Activated CD8-positive, alpha-beta memory T cell treated with anti-CD3 and anti-CD28 coated beads for 48 hours (primary cell): ENCODE measurements around the gene SLC29A4.
"Not testable (repeated sequence)": the region's sequence is repeated elsewhere in the genome, so short reads cannot be mapped to it uniquely, and the experiment has no call there.

Experiments
- DNase-seq, 3 experiments: peaks; one replicate each; pipeline ENCODE4 v3.0.0-alpha.2; 2020; ENCODE audit warnings: low read depth in 2 of 3, low spot score in 2 of 3

The SLC29A4 gene

DNA sequence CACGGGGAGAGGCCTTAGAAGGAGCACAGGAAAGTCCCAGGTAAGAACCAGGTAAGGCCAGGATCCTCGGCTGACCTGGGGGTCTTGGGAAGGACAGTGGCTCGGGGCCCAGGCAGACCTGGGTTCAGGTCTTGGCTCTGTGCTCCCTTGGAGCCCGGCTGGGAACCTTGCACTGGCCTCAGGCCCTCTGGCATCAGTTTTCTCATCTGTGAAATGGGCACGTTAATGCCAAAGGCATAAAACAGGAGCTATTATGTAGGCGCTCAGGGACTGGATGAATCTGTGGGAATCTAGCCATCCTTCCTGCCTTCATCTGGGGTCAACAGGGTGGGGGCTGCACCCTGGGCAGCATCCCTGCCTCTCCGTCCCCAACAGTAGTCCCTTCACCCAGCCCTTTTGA lies 8.3 kb upstream of the SLC29A4 start:
- no peak for DNase-seq

DNA sequence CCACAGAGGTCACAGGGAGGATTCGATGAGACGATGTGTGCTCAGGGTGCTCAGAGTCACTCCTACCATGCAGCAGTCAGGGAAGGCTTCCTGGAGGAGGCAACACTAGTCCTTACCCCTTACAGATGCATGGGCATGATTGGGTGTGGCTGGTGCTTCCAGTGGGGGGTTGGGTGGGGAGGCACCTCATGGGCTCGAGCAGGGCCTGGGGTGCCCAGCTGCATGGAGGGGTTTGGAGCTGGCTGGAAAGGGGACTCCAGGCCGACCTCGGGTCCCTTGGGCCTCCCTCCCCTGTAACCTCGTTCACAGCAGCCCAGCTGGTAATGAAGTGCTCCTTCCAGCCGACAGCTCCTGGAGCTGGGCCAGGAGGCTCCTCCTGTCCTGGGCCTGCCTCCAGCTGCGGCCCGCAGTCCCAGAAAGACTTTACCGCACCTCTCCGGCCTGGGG lies 7.7 kb upstream of the SLC29A4 start:
- DNase-seq = not testable (repeated sequence)

GRCh38 chr7:5275510-5275909 lies 7.2 kb upstream of the SLC29A4 start:
- DNase-seq = not testable (repeated sequence)

- DNase-seq = not testable (repeated sequence)
Observed at GRCh38 chr7:5276123-5276522, 6.6 kb upstream of the SLC29A4 start.

GRCh38 chr7:5276611-5277010 lies 6.1 kb upstream of the SLC29A4 start:
- DNase-seq = no peak

- no peak for DNase-seq
Observed at GRCh38 chr7:5278766-5279165, 4.0 kb upstream of the SLC29A4 start.

DNA sequence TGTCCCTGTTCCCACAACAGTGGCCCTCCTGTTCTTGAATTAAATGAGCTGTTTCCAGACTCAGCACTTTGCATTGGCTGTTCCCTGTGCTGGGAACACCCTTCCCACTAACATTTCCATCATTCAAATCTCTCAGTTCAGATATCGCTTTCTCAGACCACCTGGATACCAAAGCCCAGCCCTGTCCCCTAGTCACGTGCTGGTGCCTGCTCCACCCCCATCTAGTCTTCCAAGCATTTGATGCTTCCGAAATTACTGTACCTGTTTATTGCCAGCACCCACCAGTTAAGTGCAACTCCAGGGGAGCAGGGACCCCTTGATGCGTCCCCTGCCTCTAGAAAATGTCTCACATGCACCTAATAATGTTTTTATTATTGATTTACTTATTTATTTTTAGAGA lies 3.0 kb upstream of the SLC29A4 start:
- no peak for DNase-seq

GRCh38 chr7:5281598-5282500 lies 894 bp upstream of the SLC29A4 start:
- DNase-seq = not testable (repeated sequence)

DNA sequence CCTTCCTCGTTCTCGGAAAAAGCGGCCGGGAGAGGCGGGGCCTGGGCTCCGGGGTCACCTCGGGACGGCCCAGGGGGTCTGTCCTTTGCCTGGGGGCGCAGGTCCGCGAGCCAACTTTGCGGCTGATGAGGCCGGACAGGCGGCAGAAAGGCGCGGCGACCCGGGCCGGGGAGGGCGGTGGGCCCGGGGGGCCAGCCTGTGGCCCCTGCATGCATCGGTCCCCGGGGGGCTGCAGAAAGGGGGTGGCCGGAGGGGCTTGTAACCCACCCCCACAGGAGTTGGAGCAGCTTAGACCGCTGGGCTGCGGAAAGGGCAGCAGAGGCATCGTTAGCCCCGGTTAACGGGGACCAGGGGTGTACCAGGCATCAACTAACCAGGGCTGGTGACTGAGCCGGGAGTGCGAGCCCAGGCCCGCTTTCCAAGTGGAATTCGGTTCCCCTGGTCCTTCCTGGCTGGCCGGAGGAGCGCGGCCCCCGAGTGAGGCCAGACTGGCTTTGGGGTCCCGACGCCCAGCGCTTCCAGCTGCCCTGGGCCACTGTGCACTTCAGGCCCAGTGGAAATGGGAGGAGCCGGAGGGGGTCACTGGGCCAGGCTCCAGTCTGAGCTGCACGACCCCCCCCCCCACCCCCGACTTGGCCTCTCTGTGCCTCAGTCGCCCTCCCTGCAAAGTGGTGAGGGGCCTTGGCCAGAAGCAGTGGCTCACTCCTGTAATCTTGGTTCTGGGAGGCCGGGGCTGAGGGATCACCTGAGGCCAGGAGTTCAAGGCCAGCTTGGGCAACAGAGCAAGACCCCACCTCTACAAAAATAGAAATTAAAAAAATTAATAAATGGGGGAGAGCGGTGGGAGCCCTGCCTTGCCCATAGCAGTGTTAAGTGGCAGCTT lies 919 bp downstream of the SLC29A4 start:
- no peak for DNase-seq

GRCh38 chr7:5284304-5285281 lies 1.9 kb downstream of the SLC29A4 start:
- DNase-seq = no peak

DNA sequence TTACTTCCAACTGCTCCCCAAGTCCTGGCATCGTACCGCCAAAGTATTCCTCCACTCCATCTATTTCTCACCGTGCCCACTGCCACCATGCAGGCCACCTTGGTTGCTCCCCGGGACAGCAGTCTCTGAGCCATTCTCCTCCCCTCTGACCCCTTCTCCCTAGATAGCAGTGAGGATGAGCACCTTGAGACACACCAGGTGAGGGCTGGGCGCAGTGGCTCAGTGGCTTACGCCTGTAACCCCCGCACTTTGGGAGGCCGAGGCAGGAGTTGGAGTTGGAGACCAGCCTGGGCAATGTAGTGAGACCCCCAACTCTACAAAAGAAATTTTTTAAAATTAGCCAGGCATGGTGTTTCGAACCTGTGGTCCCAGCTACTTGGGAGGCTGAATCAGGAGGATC lies 4.2 kb downstream of the SLC29A4 start:
- no peak for DNase-seq

- DNase-seq = not testable (repeated sequence)
Observed at GRCh38 chr7:5287373-5287772, 4.6 kb downstream of the SLC29A4 start.

DNA sequence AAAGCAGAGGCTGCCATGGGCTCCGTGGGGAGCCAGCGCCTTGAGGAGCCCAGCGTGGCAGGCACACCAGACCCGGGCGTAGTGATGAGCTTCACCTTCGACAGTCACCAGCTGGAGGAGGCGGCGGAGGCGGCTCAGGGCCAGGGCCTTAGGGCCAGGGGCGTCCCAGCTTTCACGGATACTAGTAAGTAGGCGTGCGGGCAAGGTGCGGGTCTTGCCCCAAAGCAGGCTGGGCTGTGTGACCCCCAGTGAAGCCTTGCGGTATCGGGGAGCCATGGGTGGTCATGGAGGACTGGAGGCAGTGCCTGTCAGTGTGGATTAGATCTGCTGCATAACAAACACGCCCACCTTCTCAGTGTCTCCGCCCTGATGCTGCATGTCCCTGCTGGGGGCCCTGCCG lies 5.1 kb downstream of the SLC29A4 start:
- DNase-seq = no peak

DNA sequence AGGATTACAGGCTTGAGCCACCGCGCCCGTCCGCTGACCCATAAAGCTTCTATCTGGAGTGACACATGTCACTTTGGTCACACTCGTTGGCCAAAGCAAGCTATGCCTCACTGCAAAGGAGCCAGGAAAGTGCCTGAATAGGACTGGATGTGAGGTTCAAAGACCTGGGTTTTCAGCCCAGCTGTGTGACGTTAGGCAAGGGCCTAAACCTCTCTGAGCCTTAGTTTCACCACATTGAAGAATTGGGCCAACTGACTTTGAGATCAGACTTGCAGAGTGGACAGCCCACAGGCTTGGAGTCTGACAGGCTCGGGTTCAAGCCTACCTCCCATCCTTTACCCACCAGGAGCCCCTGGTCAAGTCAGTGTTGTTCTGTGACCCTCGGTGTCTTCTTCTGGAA lies 5.8 kb downstream of the SLC29A4 start:
- not testable (repeated sequence) for DNase-seq

DNA sequence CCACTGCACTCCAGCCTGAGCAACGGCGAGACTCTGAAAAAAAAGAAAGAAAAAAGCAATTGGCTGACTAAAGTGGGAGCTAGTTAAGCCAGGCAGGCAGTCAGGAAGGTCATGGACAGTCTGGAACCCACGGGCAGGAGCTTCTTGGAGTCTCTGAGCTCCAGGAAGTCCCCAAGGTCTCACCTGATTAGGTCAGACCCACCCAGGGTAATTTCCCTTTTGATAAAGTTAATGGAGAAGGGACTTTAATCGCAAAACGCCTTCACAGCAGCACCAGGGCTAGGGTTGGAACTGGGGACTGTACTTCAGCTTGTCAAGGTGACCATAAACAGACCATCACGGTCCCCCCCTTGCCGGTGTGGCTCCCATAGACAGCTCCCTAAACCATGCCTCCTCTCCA lies 6.6 kb downstream of the SLC29A4 start:
- no peak for DNase-seq

- no peak for DNase-seq
Observed at GRCh38 chr7:5291301-5291700, 8.6 kb downstream of the SLC29A4 start.

GRCh38 chr7:5291711-5292335 lies 9.1 kb downstream of the SLC29A4 start:
- DNase-seq = not testable (repeated sequence)

GRCh38 chr7:5294169-5294987 lies 11.6 kb downstream of the SLC29A4 start:
- DNase-seq = no peak
